GM12874 (cell line): ENCODE results near the gene ABHD3.

Experiments
- TF ChIP-seq, protein P1 (sequence below): IDR thresholded peaks from 2 replicates; pipeline ENCODE4 v1.5.1; 2011; ENCODE audit warnings: low read depth, mild to moderate bottlenecking, control low read depth, low read length, moderate library complexity; ENCODE audit not compliant: insufficient read depth

The ABHD3 gene

GRCh38 chr18:21700528-21701075, 4.0 kb downstream of the ABHD3 start:
- TF ChIP-seq, protein P1, sequence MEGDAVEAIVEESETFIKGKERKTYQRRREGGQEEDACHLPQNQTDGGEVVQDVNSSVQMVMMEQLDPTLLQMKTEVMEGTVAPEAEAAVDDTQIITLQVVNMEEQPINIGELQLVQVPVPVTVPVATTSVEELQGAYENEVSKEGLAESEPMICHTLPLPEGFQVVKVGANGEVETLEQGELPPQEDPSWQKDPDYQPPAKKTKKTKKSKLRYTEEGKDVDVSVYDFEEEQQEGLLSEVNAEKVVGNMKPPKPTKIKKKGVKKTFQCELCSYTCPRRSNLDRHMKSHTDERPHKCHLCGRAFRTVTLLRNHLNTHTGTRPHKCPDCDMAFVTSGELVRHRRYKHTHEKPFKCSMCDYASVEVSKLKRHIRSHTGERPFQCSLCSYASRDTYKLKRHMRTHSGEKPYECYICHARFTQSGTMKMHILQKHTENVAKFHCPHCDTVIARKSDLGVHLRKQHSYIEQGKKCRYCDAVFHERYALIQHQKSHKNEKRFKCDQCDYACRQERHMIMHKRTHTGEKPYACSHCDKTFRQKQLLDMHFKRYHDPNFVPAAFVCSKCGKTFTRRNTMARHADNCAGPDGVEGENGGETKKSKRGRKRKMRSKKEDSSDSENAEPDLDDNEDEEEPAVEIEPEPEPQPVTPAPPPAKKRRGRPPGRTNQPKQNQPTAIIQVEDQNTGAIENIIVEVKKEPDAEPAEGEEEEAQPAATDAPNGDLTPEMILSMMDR = no peak

DNA sequence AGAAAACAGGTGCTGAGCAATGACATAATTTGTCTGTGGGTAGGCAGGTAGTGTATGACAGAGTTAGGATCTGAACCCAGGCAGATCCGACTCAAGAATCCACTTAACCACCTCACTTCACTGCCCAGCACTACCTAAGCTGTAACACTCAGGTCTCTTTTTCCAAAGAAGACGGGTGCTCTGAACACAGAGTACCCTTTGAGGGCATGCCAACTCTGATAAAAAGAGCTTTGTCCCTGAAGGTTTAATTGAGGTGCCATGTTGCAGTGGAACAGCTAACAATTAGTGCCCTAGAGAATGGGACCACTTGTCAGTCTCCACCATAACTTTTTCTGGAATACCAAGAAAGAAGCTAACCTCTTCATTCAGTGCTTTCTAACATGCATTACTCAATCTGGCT, 11.3 kb downstream of the ABHD3 start:
- TF ChIP-seq, protein P1 = no peak

GRCh38 chr18:21689736-21690135, 14.8 kb downstream of the ABHD3 start:
- TF ChIP-seq, protein P1 = no peak

DNA sequence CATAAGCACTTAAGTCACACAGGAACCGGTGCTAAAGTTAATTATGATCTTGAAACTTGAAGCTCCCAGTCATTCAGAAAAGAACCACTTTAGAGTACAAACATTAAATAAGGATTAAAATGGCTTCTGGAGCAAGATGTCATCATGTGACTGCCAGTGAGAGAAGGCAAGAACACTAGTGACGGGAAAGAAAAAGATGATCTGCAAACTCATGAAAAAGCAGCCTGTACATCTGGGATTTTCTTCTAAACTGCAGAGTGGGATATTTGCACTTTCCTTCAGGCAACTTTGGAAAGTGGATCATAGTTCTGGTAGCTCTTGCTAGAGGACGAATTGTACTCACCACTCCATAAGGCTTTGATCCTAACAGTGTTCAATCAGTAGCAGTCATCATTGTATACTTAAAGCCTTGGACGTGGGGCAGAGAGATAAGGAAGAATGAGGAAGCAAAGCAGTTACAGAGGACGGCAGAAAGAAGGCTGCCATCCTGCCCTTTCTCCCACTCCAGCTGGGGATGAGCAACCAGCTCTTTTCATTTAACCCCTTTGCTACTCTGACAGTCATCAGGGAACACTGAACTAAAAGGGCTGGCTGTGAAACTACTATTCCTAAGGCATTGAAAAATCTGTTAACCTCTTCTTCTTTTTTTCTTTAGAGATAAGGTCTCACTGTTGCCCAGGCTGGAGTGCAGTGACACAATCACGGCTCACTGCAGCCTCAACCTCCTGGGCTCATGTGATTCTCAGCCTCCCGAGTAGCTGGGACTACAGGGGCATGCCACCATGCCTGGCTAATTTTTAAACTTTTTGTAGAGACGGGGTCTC, 18.1 kb downstream of the ABHD3 start:
- TF ChIP-seq, protein P1 = no peak

GRCh38 chr18:21684731-21685130, 19.8 kb downstream of the ABHD3 start:
- TF ChIP-seq, protein P1 = no peak

- TF ChIP-seq, protein P1 = no peak
These were observed 22.1 kb downstream of the ABHD3 start for GRCh38 chr18:21682371-21683051.

- TF ChIP-seq, protein P1 = no peak
These were observed 24.4 kb downstream of the ABHD3 start for GRCh38 chr18:21680161-21680560.
